ENCODE data around the gene C17orf114.

C17orf114 gene

DNA sequence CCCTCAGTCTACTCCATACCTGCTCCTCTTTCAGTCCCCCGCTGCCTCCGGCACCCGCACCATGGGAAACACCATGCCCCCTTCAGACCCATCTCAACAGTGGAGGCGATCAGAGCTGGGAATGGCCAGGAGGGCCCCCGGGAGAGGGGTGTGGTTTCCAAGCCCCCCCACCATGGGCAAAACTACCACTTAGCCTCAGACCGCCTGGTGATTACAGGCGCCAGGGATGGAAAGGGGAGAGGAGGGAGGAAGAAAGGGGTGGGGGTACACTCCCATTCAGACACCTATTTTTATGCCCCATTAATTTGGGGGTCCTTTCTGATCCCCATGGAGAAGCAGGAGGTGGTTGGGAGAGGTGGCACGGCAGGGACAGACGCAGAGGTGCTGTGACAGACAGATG, at the start of gene C17orf114:
Gene C17orf114, minus strand, starts transcription at position 101 of the 400 bp plus-strand sequence.
- Histone ChIP-seq H3K36me3 (ENCODE audit: control insufficient read depth in 4 of 4, insufficient read depth in 3 of 4, low read depth in 1 of 4, low read length in 3 of 4) (peaks cover 6 to 19% (median 16%) of the 10 kb centered on the region in 4 donors), H3K9me3 (ENCODE audit: control insufficient read depth in 4 of 4, low read length in 3 of 4) (no peaks in the 10 kb centered on the region), H3K27ac (ENCODE audit: low read depth in 1 of 2, low read length in 2 of 2) (no peak within 1 kb of the TSS), H3K9ac (ENCODE audit: low read depth in 1 of 2, low read length in 2 of 2) (no peak within 1 kb of the TSS), H3K27me3 (ENCODE audit: control insufficient read depth in 4 of 4, insufficient read depth in 4 of 4, low read length in 3 of 4) (no peaks in the 10 kb centered on the region), H3K4me3 (ENCODE audit: low read depth in 1 of 3, low read length in 3 of 3) (no peak within 1 kb of the TSS), H3K4me1 (ENCODE audit: control insufficient read depth in 4 of 4, insufficient read depth in 4 of 4, low read length in 3 of 4) (peaks cover under 1 to 11% (median 8%) of the 10 kb centered on the region in 4 donors)
- TF ChIP-seq, protein P1, sequence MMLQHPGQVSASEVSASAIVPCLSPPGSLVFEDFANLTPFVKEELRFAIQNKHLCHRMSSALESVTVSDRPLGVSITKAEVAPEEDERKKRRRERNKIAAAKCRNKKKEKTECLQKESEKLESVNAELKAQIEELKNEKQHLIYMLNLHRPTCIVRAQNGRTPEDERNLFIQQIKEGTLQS (IDR thresholded peaks at IDR 0.05), result no peak
- TF ChIP-seq JUND (IDR thresholded peaks at IDR 0.05) (no peak), YY1 (IDR thresholded peaks at IDR 0.05) (no peak), EGR1 (IDR thresholded peaks at IDR 0.05; ENCODE audit: low read depth in 2 of 2) (no peak), NR2F2 (IDR thresholded peaks at IDR 0.05) (no peak), HNF4G (IDR thresholded peaks at IDR 0.05) (no peak), FOXA1 (IDR thresholded peaks at IDR 0.05) (no peak), SP1 (IDR thresholded peaks at IDR 0.05) (no peak)
- TF ChIP-seq, protein P2, sequence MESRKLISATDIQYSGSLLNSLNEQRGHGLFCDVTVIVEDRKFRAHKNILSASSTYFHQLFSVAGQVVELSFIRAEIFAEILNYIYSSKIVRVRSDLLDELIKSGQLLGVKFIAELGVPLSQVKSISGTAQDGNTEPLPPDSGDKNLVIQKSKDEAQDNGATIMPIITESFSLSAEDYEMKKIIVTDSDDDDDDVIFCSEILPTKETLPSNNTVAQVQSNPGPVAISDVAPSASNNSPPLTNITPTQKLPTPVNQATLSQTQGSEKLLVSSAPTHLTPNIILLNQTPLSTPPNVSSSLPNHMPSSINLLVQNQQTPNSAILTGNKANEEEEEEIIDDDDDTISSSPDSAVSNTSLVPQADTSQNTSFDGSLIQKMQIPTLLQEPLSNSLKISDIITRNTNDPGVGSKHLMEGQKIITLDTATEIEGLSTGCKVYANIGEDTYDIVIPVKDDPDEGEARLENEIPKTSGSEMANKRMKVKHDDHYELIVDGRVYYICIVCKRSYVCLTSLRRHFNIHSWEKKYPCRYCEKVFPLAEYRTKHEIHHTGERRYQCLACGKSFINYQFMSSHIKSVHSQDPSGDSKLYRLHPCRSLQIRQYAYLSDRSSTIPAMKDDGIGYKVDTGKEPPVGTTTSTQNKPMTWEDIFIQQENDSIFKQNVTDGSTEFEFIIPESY (IDR thresholded peaks at IDR 0.05), result no peak
- TF ChIP-seq, protein P3, sequence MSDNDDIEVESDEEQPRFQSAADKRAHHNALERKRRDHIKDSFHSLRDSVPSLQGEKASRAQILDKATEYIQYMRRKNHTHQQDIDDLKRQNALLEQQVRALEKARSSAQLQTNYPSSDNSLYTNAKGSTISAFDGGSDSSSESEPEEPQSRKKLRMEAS (IDR thresholded peaks at IDR 0.05), result no peak
- TF ChIP-seq, protein P4, sequence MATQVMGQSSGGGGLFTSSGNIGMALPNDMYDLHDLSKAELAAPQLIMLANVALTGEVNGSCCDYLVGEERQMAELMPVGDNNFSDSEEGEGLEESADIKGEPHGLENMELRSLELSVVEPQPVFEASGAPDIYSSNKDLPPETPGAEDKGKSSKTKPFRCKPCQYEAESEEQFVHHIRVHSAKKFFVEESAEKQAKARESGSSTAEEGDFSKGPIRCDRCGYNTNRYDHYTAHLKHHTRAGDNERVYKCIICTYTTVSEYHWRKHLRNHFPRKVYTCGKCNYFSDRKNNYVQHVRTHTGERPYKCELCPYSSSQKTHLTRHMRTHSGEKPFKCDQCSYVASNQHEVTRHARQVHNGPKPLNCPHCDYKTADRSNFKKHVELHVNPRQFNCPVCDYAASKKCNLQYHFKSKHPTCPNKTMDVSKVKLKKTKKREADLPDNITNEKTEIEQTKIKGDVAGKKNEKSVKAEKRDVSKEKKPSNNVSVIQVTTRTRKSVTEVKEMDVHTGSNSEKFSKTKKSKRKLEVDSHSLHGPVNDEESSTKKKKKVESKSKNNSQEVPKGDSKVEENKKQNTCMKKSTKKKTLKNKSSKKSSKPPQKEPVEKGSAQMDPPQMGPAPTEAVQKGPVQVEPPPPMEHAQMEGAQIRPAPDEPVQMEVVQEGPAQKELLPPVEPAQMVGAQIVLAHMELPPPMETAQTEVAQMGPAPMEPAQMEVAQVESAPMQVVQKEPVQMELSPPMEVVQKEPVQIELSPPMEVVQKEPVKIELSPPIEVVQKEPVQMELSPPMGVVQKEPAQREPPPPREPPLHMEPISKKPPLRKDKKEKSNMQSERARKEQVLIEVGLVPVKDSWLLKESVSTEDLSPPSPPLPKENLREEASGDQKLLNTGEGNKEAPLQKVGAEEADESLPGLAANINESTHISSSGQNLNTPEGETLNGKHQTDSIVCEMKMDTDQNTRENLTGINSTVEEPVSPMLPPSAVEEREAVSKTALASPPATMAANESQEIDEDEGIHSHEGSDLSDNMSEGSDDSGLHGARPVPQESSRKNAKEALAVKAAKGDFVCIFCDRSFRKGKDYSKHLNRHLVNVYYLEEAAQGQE (IDR thresholded peaks at IDR 0.05), result no peak
- no peak for DNase-seq (ENCODE audit: low spot score)
- 86% methylated on average over 9 of the region's 9 CpGs for WGBS

DNA sequence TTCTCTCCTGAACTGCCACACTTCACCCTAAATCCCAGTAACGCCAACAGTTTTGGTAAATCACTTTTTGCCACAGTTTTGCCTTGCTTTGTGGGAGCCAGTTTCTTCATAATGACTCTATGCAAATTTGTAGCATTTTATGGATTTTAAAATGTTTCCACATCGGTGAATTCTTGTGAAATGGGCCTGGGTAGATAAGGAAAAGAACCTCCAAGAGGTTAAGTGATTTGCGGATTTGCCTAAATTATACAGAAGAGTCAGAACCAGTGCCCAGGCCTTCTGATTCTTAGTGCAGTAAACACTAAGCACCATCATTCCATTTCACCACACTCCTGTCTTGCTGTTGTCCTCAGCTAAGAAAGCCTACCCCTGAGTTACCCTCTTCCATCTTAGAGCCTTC, 49.0 kb upstream of the C17orf114 start:
- 80% methylated on average over 3 of the region's 3 CpGs for WGBS
- Histone ChIP-seq H3K4me1 (ENCODE audit: control insufficient read depth in 4 of 4, insufficient read depth in 4 of 4, low read length in 3 of 4) (peaks cover 0 to 1% (median 0%) of the 10 kb centered on the region in 4 donors), H3K27me3 (ENCODE audit: control insufficient read depth in 4 of 4, insufficient read depth in 4 of 4, low read length in 3 of 4) (no peaks in the 10 kb centered on the region), H3K9me3 (ENCODE audit: control insufficient read depth in 4 of 4, low read length in 3 of 4) (no peaks in the 10 kb centered on the region), H3K9ac (ENCODE audit: low read depth in 1 of 2, low read length in 2 of 2) (no peak overlapping the region), H3K4me3 (ENCODE audit: low read depth in 1 of 3, low read length in 3 of 3) (no peak overlapping the region), H3K36me3 (ENCODE audit: control insufficient read depth in 4 of 4, insufficient read depth in 3 of 4, low read depth in 1 of 4, low read length in 3 of 4) (peaks cover 0 to 2% (median 0%) of the 10 kb centered on the region in 4 donors), H3K27ac (ENCODE audit: low read depth in 1 of 2, low read length in 2 of 2) (no peak overlapping the region)
- no peak for DNase-seq (ENCODE audit: low spot score)
- TF ChIP-seq FOXA2 (IDR thresholded peaks at IDR 0.05) (no peak), SP1 (IDR thresholded peaks at IDR 0.05) (no peak), NR2F2 (IDR thresholded peaks at IDR 0.05) (no peak), FOXA1 (IDR thresholded peaks at IDR 0.05) (no peak), RXRA (IDR thresholded peaks at IDR 0.05) (no peak), HNF4G (IDR thresholded peaks at IDR 0.05) (no peak), RAD21 (IDR thresholded peaks at IDR 0.05) (no peak), GABPA (IDR thresholded peaks at IDR 0.05 in 1 of 2, conservative IDR thresholded peaks at IDR 0.05 in 1 of 2) (no peak), YY1 (IDR thresholded peaks at IDR 0.05) (no peak), TAF1 (conservative IDR thresholded peaks at IDR 0.05) (no peak)
- TF ChIP-seq, protein P1 (IDR thresholded peaks at IDR 0.05), result no peak
- TF ChIP-seq, protein P2 (IDR thresholded peaks at IDR 0.05), result no peak
- TF ChIP-seq, protein P3 (IDR thresholded peaks at IDR 0.05), result no peak
- TF ChIP-seq, protein P4 (IDR thresholded peaks at IDR 0.05), result no peak
- TF ChIP-seq, protein P5, sequence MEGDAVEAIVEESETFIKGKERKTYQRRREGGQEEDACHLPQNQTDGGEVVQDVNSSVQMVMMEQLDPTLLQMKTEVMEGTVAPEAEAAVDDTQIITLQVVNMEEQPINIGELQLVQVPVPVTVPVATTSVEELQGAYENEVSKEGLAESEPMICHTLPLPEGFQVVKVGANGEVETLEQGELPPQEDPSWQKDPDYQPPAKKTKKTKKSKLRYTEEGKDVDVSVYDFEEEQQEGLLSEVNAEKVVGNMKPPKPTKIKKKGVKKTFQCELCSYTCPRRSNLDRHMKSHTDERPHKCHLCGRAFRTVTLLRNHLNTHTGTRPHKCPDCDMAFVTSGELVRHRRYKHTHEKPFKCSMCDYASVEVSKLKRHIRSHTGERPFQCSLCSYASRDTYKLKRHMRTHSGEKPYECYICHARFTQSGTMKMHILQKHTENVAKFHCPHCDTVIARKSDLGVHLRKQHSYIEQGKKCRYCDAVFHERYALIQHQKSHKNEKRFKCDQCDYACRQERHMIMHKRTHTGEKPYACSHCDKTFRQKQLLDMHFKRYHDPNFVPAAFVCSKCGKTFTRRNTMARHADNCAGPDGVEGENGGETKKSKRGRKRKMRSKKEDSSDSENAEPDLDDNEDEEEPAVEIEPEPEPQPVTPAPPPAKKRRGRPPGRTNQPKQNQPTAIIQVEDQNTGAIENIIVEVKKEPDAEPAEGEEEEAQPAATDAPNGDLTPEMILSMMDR (IDR thresholded peaks at IDR 0.05; ENCODE audit: low read depth, low read length, missing input control), result no peak
